Bronchial epithelial cell (primary cell): ENCODE results near the gene EPB41L5. TPM values are rescaled to one million over a fixed set of nuclear protein-coding genes. Genes with fewer than 3 reads are reported as not detected.

Experiments
- DNase-seq: peaks from one replicate; pipeline ENCODE4 v3.0.0-alpha.2; 2010; ENCODE audit warnings: low read depth
- FAIRE-seq: peaks from 2 replicates; lab custom pipeline; 2011; peaks lifted over from hg19 to GRCh38; lab: Jason Lieb, UNC
- H3K27me3 ChIP-seq: 2 replicates; pipeline ENCODE4 v1.5.1; 2011; ENCODE audit warnings: low read length; ENCODE audit not compliant: control insufficient read depth, insufficient read depth
- H3K36me3 ChIP-seq: 2 replicates; pipeline ENCODE4 v1.5.1; 2011; ENCODE audit warnings: low read length; ENCODE audit not compliant: control insufficient read depth, insufficient read depth
- H3K4me3 ChIP-seq: 2 replicates; pipeline ENCODE4 v1.5.1; 2011; ENCODE audit warnings: mild to moderate bottlenecking, low read depth, low read length, control low read depth
- CTCF ChIP-seq: IDR thresholded peaks from 2 replicates; pipeline ENCODE4 v1.5.1; 2011; ENCODE audit warnings: mild to moderate bottlenecking, moderate library complexity, low read length, control low read depth, inconsistent platforms; ENCODE audit not compliant: insufficient read depth, severe bottlenecking
- total RNA-seq: library from RNA; depleted of rRNA; stranded (reverse); fragments of >200 nt; gene quantifications from 2 replicates; pipeline ENCODE4 v1.2.1, GENCODE V29; 2014

EPB41L5 gene
- total RNA-seq, 1 donor from 2014 or later: 34.5 TPM

GRCh38 chr2:120094795-120095194 is 81.9 kb downstream of the EPB41L5 start:
- Histone ChIP-seq H3K27me3 (no peaks in the 10 kb centered on the region), H3K4me3 (no peak overlapping the region), H3K36me3 (no peaks in the 10 kb centered on the region)
- DNase-seq (no peak), FAIRE-seq (no peak)
- TF ChIP-seq CTCF: no peak

- DNase-seq: no peak
- Histone ChIP-seq H3K36me3 (no peaks in the 10 kb centered on the region), H3K4me3 (no peak overlapping the region), H3K27me3 (no peaks in the 10 kb centered on the region)
- no peak for FAIRE-seq
- no peak for TF ChIP-seq CTCF
Measured at GRCh38 chr2:120100627-120101026, 87.8 kb downstream of the EPB41L5 start.

- Histone ChIP-seq H3K4me3 (no peak overlapping the region), H3K36me3 (no peaks in the 10 kb centered on the region), H3K27me3 (no peaks in the 10 kb centered on the region)
- FAIRE-seq (peak; percentile 73), DNase-seq (peak; percentile 100)
- TF ChIP-seq CTCF: no peak
Measured at GRCh38 chr2:120103723-120104467, 91.0 kb downstream of the EPB41L5 start.

- no peaks in the 10 kb centered on the region for H3K27me3 ChIP-seq
- no peaks in the 10 kb centered on the region for H3K36me3 ChIP-seq
- FAIRE-seq: no peak
- TF ChIP-seq CTCF: no peak
- no peak for DNase-seq
- H3K4me3 ChIP-seq: no peak overlapping the region
Measured at GRCh38 chr2:120104772-120105171, 91.9 kb downstream of the EPB41L5 start.

- Histone ChIP-seq H3K4me3 (no peak overlapping the region), H3K27me3 (no peaks in the 10 kb centered on the region), H3K36me3 (no peaks in the 10 kb centered on the region)
- FAIRE-seq: no peak
- no peak for TF ChIP-seq CTCF
- DNase-seq: peak; percentile 17
Measured at GRCh38 chr2:120105360-120105759, 92.5 kb downstream of the EPB41L5 start.

GRCh38 chr2:120108049-120108448 is 95.2 kb downstream of the EPB41L5 start:
- no peak overlapping the region for H3K4me3 ChIP-seq
- H3K36me3 ChIP-seq: no peaks in the 10 kb centered on the region
- no peaks in the 10 kb centered on the region for H3K27me3 ChIP-seq
- FAIRE-seq (no peak), DNase-seq (peak; percentile 94)
- TF ChIP-seq CTCF: no peak
